ENCODE results near the gene DHX34. TPM values are rescaled to one million over a fixed set of nuclear protein-coding genes. Genes with fewer than 3 reads are reported as not detected.
"Not testable (repeated sequence)": the region's sequence is repeated elsewhere in the genome, so short reads cannot be mapped to it uniquely, and the experiment has no call there.

Gene DHX34
- total RNA-seq, 1 donor from 2014 or later = 17.7 TPM

- not testable (repeated sequence) for H3K4me1 Mint-ChIP-seq (ENCODE audit: low read depth, unreplicated experiment); H3K4me3 Mint-ChIP-seq (ENCODE audit: unreplicated experiment); H3K27me3 ChIP-seq (ENCODE audit: insufficient read depth, low read length); H3K36me3 ChIP-seq (ENCODE audit: insufficient read depth, low read length); H2AFZ ChIP-seq (ENCODE audit: low read depth, low read length); H3K4me1 ChIP-seq (ENCODE audit: insufficient read depth, low read length); FAIRE-seq; H3K9ac ChIP-seq (ENCODE audit: low read length); H3K9me3 ChIP-seq (ENCODE audit: insufficient read depth, low read depth, low read length); H3K27me3 Mint-ChIP-seq (ENCODE audit: low read depth, unreplicated experiment); H3K27ac Mint-ChIP-seq (ENCODE audit: unreplicated experiment); H3K27ac ChIP-seq (ENCODE audit: low read depth, low read length); H3K4me3 ChIP-seq (ENCODE audit: insufficient read depth, low read depth, low read length); H3K79me2 ChIP-seq (ENCODE audit: insufficient read depth, low read length); H3K9me3 Mint-ChIP-seq (ENCODE audit: unreplicated experiment); H3K4me2 ChIP-seq (ENCODE audit: low read length); H4K20me1 ChIP-seq (ENCODE audit: insufficient read depth, low read length); H3K36me3 Mint-ChIP-seq (ENCODE audit: low read depth, unreplicated experiment); DNase-seq (ENCODE audit: low read depth)
Measured at GRCh38 chr19:47388721-47389120, 39.6 kb downstream of the DHX34 start.

- no peaks in the 10 kb centered on the region for H3K9me3 ChIP-seq (ENCODE audit: insufficient read depth, low read depth, low read length)
- no peaks in the 10 kb centered on the region for H3K27me3 ChIP-seq (ENCODE audit: insufficient read depth, low read length)
- H3K36me3 Mint-ChIP-seq (ENCODE audit: low read depth, unreplicated experiment) = peaks cover 6% of the 10 kb centered on the region
- H3K27ac Mint-ChIP-seq (ENCODE audit: unreplicated experiment) = no peak overlapping the region
- peaks cover 3% of the 10 kb centered on the region for H4K20me1 ChIP-seq (ENCODE audit: insufficient read depth, low read length)
- no peak overlapping the region for H3K4me2 ChIP-seq (ENCODE audit: low read length)
- no peak for FAIRE-seq
- H3K4me1 Mint-ChIP-seq (ENCODE audit: low read depth, unreplicated experiment) = no peaks in the 10 kb centered on the region
- no peak for DNase-seq (ENCODE audit: low read depth)
- no peak overlapping the region for H2AFZ ChIP-seq (ENCODE audit: low read depth, low read length)
- no peaks in the 10 kb centered on the region for H3K79me2 ChIP-seq (ENCODE audit: insufficient read depth, low read length)
- H3K27ac ChIP-seq (ENCODE audit: low read depth, low read length) = no peak overlapping the region
- H3K9me3 Mint-ChIP-seq (ENCODE audit: unreplicated experiment) = no peaks in the 10 kb centered on the region
- H3K4me3 Mint-ChIP-seq (ENCODE audit: unreplicated experiment) = no peak overlapping the region
- H3K4me1 ChIP-seq (ENCODE audit: insufficient read depth, low read length) = no peaks in the 10 kb centered on the region
- H3K9ac ChIP-seq (ENCODE audit: low read length) = no peak overlapping the region
- peaks cover 14% of the 10 kb centered on the region for H3K27me3 Mint-ChIP-seq (ENCODE audit: low read depth, unreplicated experiment)
- no peaks in the 10 kb centered on the region for H3K36me3 ChIP-seq (ENCODE audit: insufficient read depth, low read length)
- no peak overlapping the region for H3K4me3 ChIP-seq (ENCODE audit: insufficient read depth, low read depth, low read length)
- no peak for TF ChIP-seq CTCF (IDR thresholded peaks at IDR 0.05; ENCODE audit: insufficient read depth, low read depth, low read length)
- TF ChIP-seq EZH2 (IDR thresholded peaks at IDR 0.05; ENCODE audit: insufficient read depth, low read length) = no peak
Measured at GRCh38 chr19:47389150-47389556, 40.0 kb downstream of the DHX34 start.

- Histone ChIP-seq H3K27ac (ENCODE audit: low read depth, low read length) (no peak overlapping the region), H3K4me1 (ENCODE audit: insufficient read depth, low read length) (no peaks in the 10 kb centered on the region), H3K36me3 (ENCODE audit: insufficient read depth, low read length) (no peaks in the 10 kb centered on the region), H3K79me2 (ENCODE audit: insufficient read depth, low read length) (no peaks in the 10 kb centered on the region), H3K9ac (ENCODE audit: low read length) (no peak overlapping the region), H3K4me2 (ENCODE audit: low read length) (no peak overlapping the region), H2AFZ (ENCODE audit: low read depth, low read length) (no peak overlapping the region), H3K27me3 (ENCODE audit: insufficient read depth, low read length) (no peaks in the 10 kb centered on the region), H3K9me3 (ENCODE audit: insufficient read depth, low read depth, low read length) (no peaks in the 10 kb centered on the region), H4K20me1 (ENCODE audit: insufficient read depth, low read length) (peaks cover 3% of the 10 kb centered on the region), H3K4me3 (ENCODE audit: insufficient read depth, low read depth, low read length) (no peak overlapping the region)
- FAIRE-seq = no peak
- peaks cover 29% of the 10 kb centered on the region for H3K27me3 Mint-ChIP-seq (ENCODE audit: low read depth, unreplicated experiment)
- H3K36me3 Mint-ChIP-seq (ENCODE audit: low read depth, unreplicated experiment) = peaks cover 7% of the 10 kb centered on the region
- no peak for DNase-seq (ENCODE audit: low read depth)
- H3K4me3 Mint-ChIP-seq (ENCODE audit: unreplicated experiment) = no peak overlapping the region
- H3K4me1 Mint-ChIP-seq (ENCODE audit: low read depth, unreplicated experiment) = no peaks in the 10 kb centered on the region
- H3K27ac Mint-ChIP-seq (ENCODE audit: unreplicated experiment) = no peak overlapping the region
- H3K9me3 Mint-ChIP-seq (ENCODE audit: unreplicated experiment) = peaks cover under 1% of the 10 kb centered on the region
- TF ChIP-seq EZH2 (IDR thresholded peaks at IDR 0.05; ENCODE audit: insufficient read depth, low read length) = no peak
- no peak for TF ChIP-seq CTCF (IDR thresholded peaks at IDR 0.05; ENCODE audit: insufficient read depth, low read depth, low read length)
Measured at GRCh38 chr19:47390533-47391488, 41.7 kb downstream of the DHX34 start.
